GM13977 (cell line): ENCODE measurements around the gene KIAA1671.
"Not testable (repeated sequence)": the region's sequence is repeated elsewhere in the genome, so short reads cannot be mapped to it uniquely, and the experiment has no call there.

Source experiments
- DNase-seq: peaks from one replicate; pipeline ENCODE4 v3.0.0; 2012; ENCODE audit warnings: low spot score
- CTCF ChIP-seq: IDR thresholded peaks from 2 replicates; pipeline ENCODE4 v1.5.1; 2012; ENCODE audit warnings: mild to moderate bottlenecking, control low read depth; ENCODE audit not compliant: insufficient read depth; ENCODE audit errors: extremely low read depth, missing control alignments
- in situ Hi-C: fragments of 300-500 bp; cut with MboI; formaldehyde crosslinking; loops from one replicate; pipeline ENCODE4 v1.12.0; 2022; ENCODE audit warnings: low sequenced_read_pairs, low pct_unique_long_range_greater_than_20kb, mixed read lengths, inconsistent platforms; ENCODE audit not compliant: unreplicated experiment

The KIAA1671 gene

GRCh38 chr22:25232301-25232700, 279.8 kb downstream of the KIAA1671 start:
- in situ Hi-C loops: no loop called here
- TF ChIP-seq CTCF: no peak
- DNase-seq: no peak

DNA sequence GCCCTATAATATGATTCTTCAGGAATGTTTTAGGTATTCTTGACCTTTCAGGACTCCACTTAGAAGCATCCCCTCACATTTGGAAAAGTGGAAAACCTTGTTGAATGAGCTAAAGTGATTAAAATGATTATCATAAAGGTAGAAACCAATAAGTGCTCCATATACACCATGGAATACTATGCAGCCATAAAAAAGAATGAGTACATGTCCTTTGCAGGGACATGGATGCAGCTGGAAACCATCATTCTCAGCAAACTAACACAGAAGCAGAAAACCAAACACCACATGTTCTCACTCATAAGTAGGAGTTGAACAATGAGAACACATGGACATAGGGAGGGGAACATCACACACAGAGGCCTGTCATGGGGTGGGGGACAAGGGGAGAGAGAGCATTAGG, 281.2 kb downstream of the KIAA1671 start:
- in situ Hi-C loops, DNase-seq: not testable (repeated sequence)

- peak; percentile 98 for DNase-seq
- peak; percentile 89 for TF ChIP-seq CTCF
- in situ Hi-C loops: no loop called here
These were observed 283.2 kb downstream of the KIAA1671 start for GRCh38 chr22:25235547-25236290.

GRCh38 chr22:25236417-25236816, 283.9 kb downstream of the KIAA1671 start:
- DNase-seq: no peak
- in situ Hi-C loops: no loop called here
- no peak for TF ChIP-seq CTCF

GRCh38 chr22:25237503-25237902, 285.0 kb downstream of the KIAA1671 start:
- in situ Hi-C loops: no loop called here
- DNase-seq: no peak

GRCh38 chr22:25238058-25238457, 285.5 kb downstream of the KIAA1671 start:
- DNase-seq, in situ Hi-C loops: not testable (repeated sequence)

More at GRCh38 chr22:25237503-25237902, 285.0 kb downstream of the KIAA1671 start:
- TF ChIP-seq CTCF: no peak
